CD14-positive monocyte (primary cell): ENCODE measurements around the gene ZFP36L1. TPM values are rescaled to one million over a fixed set of nuclear protein-coding genes. Genes with fewer than 3 reads are reported as not detected.
A peak's percentile ranks its signal among the peaks of the same experiment; 100 is the strongest.

Experiments used
- DNase-seq, 3 donors: peaks; one replicate each; pipeline ENCODE4 v3.0.0-alpha.2; 2011 to 2022
- H2AFZ ChIP-seq: 2 replicates; pipeline ENCODE4 v1.6.0; 2012; ENCODE audit warnings: mild to moderate bottlenecking, low read depth, low read length, inconsistent platforms; ENCODE audit not compliant: insufficient read depth, poor library complexity, severe bottlenecking
- H3K27ac ChIP-seq, 2 donors: 1 replicate in 1 of 2; 2 replicates in 1 of 2; pipeline ENCODE4 v1.5.1; 2012 to 2013; ENCODE audit warnings: low read length in 2 of 2, control low read depth in 1 of 2, inconsistent platforms in 1 of 2, low read depth in 1 of 2, mild to moderate bottlenecking in 1 of 2
- H3K27me3 ChIP-seq, 2 donors: one replicate each; pipeline versions ENCODE4 v1.6.0 to v1.6.1; 2011 to 2013; ENCODE audit warnings: low read length in 2 of 2; ENCODE audit not compliant: control insufficient read depth in 2 of 2, insufficient read depth in 2 of 2
- H3K36me3 ChIP-seq, 2 donors: replicated peaks in 1 of 2; 1 replicate in 1 of 2; 2 replicates in 1 of 2; pipeline versions ENCODE4 v1.5.1 to v1.6.1; 2012 to 2013; ENCODE audit warnings: low read length in 2 of 2, control low read depth in 1 of 2, inconsistent platforms in 1 of 2, mild to moderate bottlenecking in 1 of 2; ENCODE audit not compliant: insufficient read depth in 2 of 2, control insufficient read depth in 1 of 2
- H3K4me1 ChIP-seq, 2 donors: 1 replicate in 1 of 2; 2 replicates in 1 of 2; pipeline versions ENCODE4 v1.5.1 to v1.6.1; 2012 to 2013; ENCODE audit warnings: low read length in 2 of 2, control low read depth in 1 of 2, inconsistent platforms in 1 of 2, mild to moderate bottlenecking in 1 of 2, moderate library complexity in 1 of 2; ENCODE audit not compliant: insufficient read depth in 2 of 2, control insufficient read depth in 1 of 2
- H3K4me2 ChIP-seq: replicated peaks from 2 replicates; pipeline ENCODE3; 2012; ENCODE audit warnings: low read length, moderate library complexity, mild to moderate bottlenecking; ENCODE audit not compliant: poor library complexity, severe bottlenecking; ENCODE audit errors: extremely low read depth
- H3K4me3 ChIP-seq, 3 experiments: fragments of 200-600 bp in 1 of 3; sonication (generic) in 1 of 3; replicated peaks in 1 of 3; 1 replicate in 2 of 3; 2 replicates in 1 of 3; pipeline ENCODE4 v1.5.1; 2011 to 2013; ENCODE audit warnings: low read length in 3 of 3, mild to moderate bottlenecking in 3 of 3, control low read depth in 2 of 3, low read depth in 2 of 3, inconsistent platforms in 1 of 3, moderate library complexity in 1 of 3
- H3K79me2 ChIP-seq: 2 replicates; pipeline ENCODE4 v1.6.0; 2012; ENCODE audit warnings: mild to moderate bottlenecking, control low read depth, inconsistent platforms, low read length, moderate library complexity; ENCODE audit not compliant: insufficient read depth
- H3K9ac ChIP-seq: 2 replicates; pipeline ENCODE4 v1.6.0; 2017; ENCODE audit warnings: low read length, mild to moderate bottlenecking; ENCODE audit not compliant: insufficient read depth, poor library complexity, severe bottlenecking
- H3K9me3 ChIP-seq, 2 donors: replicated peaks in 1 of 2; 1 replicate in 1 of 2; 2 replicates in 1 of 2; pipeline versions ENCODE4 v1.5.1 to v1.6.1; 2012 to 2013; ENCODE audit warnings: low read length in 2 of 2, control low read depth in 1 of 2; ENCODE audit not compliant: control insufficient read depth in 1 of 2, insufficient read depth in 1 of 2
- H4K20me1 ChIP-seq: 2 replicates; pipeline ENCODE4 v1.6.0; 2012; ENCODE audit warnings: mild to moderate bottlenecking, low read length, control low read depth, moderate library complexity; ENCODE audit not compliant: insufficient read depth
- H3K27ac Mint-ChIP-seq, 7 donors: one replicate each; pipeline ENCODE4 v1.8.0; 2020; ENCODE audit warnings: mild to moderate bottlenecking in 7 of 7, mixed read lengths in 7 of 7, moderate library complexity in 6 of 7, inconsistent platforms in 2 of 7
- H3K27me3 Mint-ChIP-seq, 3 donors: one replicate each; pipeline ENCODE4 v1.8.0; 2021 to 2022; ENCODE audit warnings: low read depth in 3 of 3, mild to moderate bottlenecking in 3 of 3, mixed read lengths in 3 of 3, moderate library complexity in 3 of 3, inconsistent platforms in 1 of 3
- H3K36me3 Mint-ChIP-seq, 2 donors: one replicate each; pipeline ENCODE4 v1.8.0; 2020; ENCODE audit warnings: mixed read lengths in 2 of 2, inconsistent platforms in 1 of 2, mild to moderate bottlenecking in 1 of 2
- H3K4me1 Mint-ChIP-seq: one replicate; pipeline ENCODE4 v1.8.0; 2020; ENCODE audit warnings: mild to moderate bottlenecking, mixed read lengths
- H3K4me3 Mint-ChIP-seq, 2 donors: one replicate each; pipeline ENCODE4 v1.8.0; 2020; ENCODE audit warnings: mild to moderate bottlenecking in 2 of 2, mixed read lengths in 2 of 2, moderate library complexity in 1 of 2
- H3K9me3 Mint-ChIP-seq, 7 donors: one replicate each; pipeline ENCODE4 v1.8.0; 2020 to 2022; ENCODE audit warnings: mixed read lengths in 7 of 7, mild to moderate bottlenecking in 6 of 7, moderate library complexity in 6 of 7, inconsistent platforms in 2 of 7
- CTCF ChIP-seq: fragments of 200-600 bp; IDR thresholded peaks from one replicate; pipeline ENCODE4 v1.8.0; 2022; ENCODE audit warnings: antibody characterized with exemption, mild to moderate bottlenecking
- WGBS: methylation state at CpG from one replicate; pipeline ENCODE4 v1.1.5; 2013; ENCODE audit warnings: missing lambda C conversion rate; ENCODE audit not compliant: insufficient coverage; 5-methylcytosine and 5-hydroxymethylcytosine counted together
- intact Hi-C, 2 donors: fragments of 100-400 bp; cut with micrococcal nuclease; formaldehyde crosslinking; loops; one replicate each; pipeline versions ENCODE4 v1.15.0 to v1.15.1; 2023
- polyA plus RNA-seq, 3 donors: library from polyadenylated mRNA; depleted of rRNA in 1 of 3; unstranded in 2 of 3; stranded (reverse) in 1 of 3; fragments of 300-500 nt in 2 of 3; fragments of >200 nt in 1 of 3; fragmentation: Illumina TruSeq in 2 of 3; gene quantifications; 1 replicate in 2 of 3; 2 replicates in 1 of 3; pipeline ENCODE4 v1.2.3, GENCODE V29; 2012 to 2021

ZFP36L1 gene
- polyA plus RNA-seq, 3 donors, result 151 to 934 (median 185) TPM

- WGBS, result 92% methylated on average over 13 of the region's 16 CpGs
These were observed 22.7 kb upstream of the ZFP36L1 start for GRCh38 chr14:68815298-68816182.

More at GRCh38 chr14:68815298-68816182, 22.7 kb upstream of the ZFP36L1 start:
- no peaks in the 10 kb centered on the region for H4K20me1 ChIP-seq
- H3K9me3 ChIP-seq, result peaks cover 0 to 3% of the 10 kb centered on the region in 2 donors
- Mint-ChIP-seq H3K4me3 (peak overlapping the region; percentile 64 to 69), H3K27ac (peak overlapping the region; percentile 80 to 94 (median 87)), H3K36me3 (peaks cover 5 to 8% of the 10 kb centered on the region in 2 donors), H3K9me3 (peaks cover 0 to 2% (median 0%) of the 10 kb centered on the region in 7 donors), H3K27me3 (peaks cover 3 to 7% (median 4%) of the 10 kb centered on the region in 3 donors), H3K4me1 (peaks cover 37% of the 10 kb centered on the region)
- no peaks in the 10 kb centered on the region for H3K27me3 ChIP-seq
- no peak for DNase-seq
- H3K9ac ChIP-seq, result peak overlapping the region; percentile 92
- H3K36me3 ChIP-seq, result no peaks in the 10 kb centered on the region
- peak overlapping the region in 2 of 3 experiments; percentile 13 to 62 for H3K4me3 ChIP-seq
- H2AFZ ChIP-seq, result peak overlapping the region; percentile 98
- H3K4me1 ChIP-seq, result peaks cover 31 to 39% of the 10 kb centered on the region in 2 donors
- H3K4me2 ChIP-seq, result peak overlapping the region; percentile 71
- intact Hi-C loops, result loop anchor here (2.0 to 5.0 kb wide), 5 partner anchors 563 to 978 kb away; no protein-coding TSS in a partner anchor
- H3K79me2 ChIP-seq, result peaks cover 8% of the 10 kb centered on the region
- peak overlapping the region; percentile 84 to 93 for H3K27ac ChIP-seq
- no peak for TF ChIP-seq CTCF
